ENCODE data around the gene PAFAH2.

Gene PAFAH2

GRCh38 chr1:26027716-26028489 lies 30.0 kb upstream of the PAFAH2 start:
- Histone ChIP-seq H3K27ac (peak overlapping the region in 1 of 11 experiments; percentile 22; a peak in 1 of 22 replicates), H3K4me2 (peak overlapping the region in 9 of 11 experiments; percentile 2 to 80 (median 57); a peak in 13 of 22 replicates), H4K20me1 (no peaks in the 10 kb centered on the region; a peak in 1 of 22 replicates), H3K9ac (peak overlapping the region in 1 of 11 experiments; percentile 40; a peak in 2 of 22 replicates), H3K36me3 (no peaks in the 10 kb centered on the region), H3K27me3 (no peaks in the 10 kb centered on the region), H3K4me3 (no peak overlapping the region), H3K9me3 (replicated peaks in 1 of 11) (no peaks in the 10 kb centered on the region), H3K4me1 (peaks cover 11 to 46% (median 30%) of the 10 kb centered on the region in 10 experiments)
- no peak for TF ChIP-seq Cebpa-rat (IDR thresholded peaks at IDR 0.05)

GRCh38 chr1:26025517-26025916 lies 27.7 kb upstream of the PAFAH2 start:
- Histone ChIP-seq H3K4me3 (no peak overlapping the region), H3K4me1 (peaks cover 35 to 70% (median 54%) of the 10 kb centered on the region in 10 experiments), H3K9ac (no peak overlapping the region)

GRCh38 chr1:26025060-26025459 lies 27.2 kb upstream of the PAFAH2 start:
- H3K4me2 ChIP-seq = peak overlapping the region in 3 of 11 experiments; percentile 90 to 98 (median 96); a peak in 6 of 22 replicates
- H3K27me3 ChIP-seq = no peaks in the 10 kb centered on the region
- no peaks in the 10 kb centered on the region for H3K9me3 ChIP-seq (replicated peaks in 1 of 11)
- H4K20me1 ChIP-seq = no peaks in the 10 kb centered on the region; a peak in 1 of 22 replicates
- no peak overlapping the region for H3K4me3 ChIP-seq
- H3K36me3 ChIP-seq = no peaks in the 10 kb centered on the region
- TF ChIP-seq Cebpa-rat (IDR thresholded peaks at IDR 0.05) = no peak
- peaks cover 40 to 74% (median 58%) of the 10 kb centered on the region in 10 experiments for H3K4me1 ChIP-seq
- no peak overlapping the region for H3K27ac ChIP-seq
- H3K9ac ChIP-seq = no peak overlapping the region; a peak in 1 of 22 replicates

More at GRCh38 chr1:26025517-26025916, 27.7 kb upstream of the PAFAH2 start:
- TF ChIP-seq Cebpa-rat (IDR thresholded peaks at IDR 0.05) = no peak
- H4K20me1 ChIP-seq = no peaks in the 10 kb centered on the region; a peak in 1 of 22 replicates
- no peak overlapping the region for H3K27ac ChIP-seq
- no peaks in the 10 kb centered on the region for H3K36me3 ChIP-seq
- H3K4me2 ChIP-seq = no peak overlapping the region
- H3K27me3 ChIP-seq = no peaks in the 10 kb centered on the region
- H3K9me3 ChIP-seq (replicated peaks in 1 of 11) = no peaks in the 10 kb centered on the region

GRCh38 chr1:26023826-26024225 lies 26.0 kb upstream of the PAFAH2 start:
- TF ChIP-seq Cebpa-rat (IDR thresholded peaks at IDR 0.05) = no peak
- Histone ChIP-seq H3K27me3 (no peaks in the 10 kb centered on the region), H4K20me1 (no peaks in the 10 kb centered on the region), H3K9ac (peak overlapping the region in 2 of 11 experiments; percentile 3 to 36; a peak in 1 of 22 replicates), H3K4me2 (peak overlapping the region; percentile 8 to 98 (median 90); a peak in 17 of 22 replicates), H3K27ac (no peak overlapping the region), H3K4me3 (peak overlapping the region in 1 of 10 experiments; percentile 27; a peak in 2 of 20 replicates), H3K4me1 (peaks cover 52 to 87% (median 70%) of the 10 kb centered on the region in 10 experiments), H3K36me3 (no peaks in the 10 kb centered on the region), H3K9me3 (replicated peaks in 1 of 11) (no peaks in the 10 kb centered on the region)

- no peaks in the 10 kb centered on the region for H3K9me3 ChIP-seq (replicated peaks in 1 of 11)
- no peak overlapping the region for H3K27ac ChIP-seq
- TF ChIP-seq Cebpa-rat (IDR thresholded peaks at IDR 0.05) = no peak
- H3K4me3 ChIP-seq = no peak overlapping the region
- peaks cover 52 to 88% (median 72%) of the 10 kb centered on the region in 10 experiments for H3K4me1 ChIP-seq
- H3K27me3 ChIP-seq = no peaks in the 10 kb centered on the region
- H3K4me2 ChIP-seq = peak overlapping the region in 9 of 11 experiments; percentile 18 to 98 (median 91); a peak in 14 of 22 replicates
- H3K36me3 ChIP-seq = no peaks in the 10 kb centered on the region
- H3K9ac ChIP-seq = peak overlapping the region in 2 of 11 experiments; percentile 5 to 6; a peak in 1 of 22 replicates
- no peaks in the 10 kb centered on the region for H4K20me1 ChIP-seq
These were observed 25.1 kb upstream of the PAFAH2 start for GRCh38 chr1:26023009-26023408.

GRCh38 chr1:26022404-26022779 lies 24.5 kb upstream of the PAFAH2 start:
- peak overlapping the region; percentile 85 to 98 (median 92) for H3K4me2 ChIP-seq
- H3K27me3 ChIP-seq = no peaks in the 10 kb centered on the region
- no peaks in the 10 kb centered on the region for H3K9me3 ChIP-seq (replicated peaks in 1 of 11)
- H4K20me1 ChIP-seq = no peaks in the 10 kb centered on the region
- peak overlapping the region in 5 of 10 experiments; percentile 48 to 70 (median 55); a peak in 9 of 20 replicates for H3K4me3 ChIP-seq
- TF ChIP-seq Cebpa-rat (IDR thresholded peaks at IDR 0.05) = no peak
- peaks cover 52 to 88% (median 72%) of the 10 kb centered on the region in 10 experiments for H3K4me1 ChIP-seq
- peak overlapping the region in 10 of 11 experiments; percentile 19 to 69 (median 58); a peak in 12 of 22 replicates for H3K9ac ChIP-seq
- H3K27ac ChIP-seq = peak overlapping the region in 7 of 11 experiments; percentile 4 to 79 (median 29); a peak in 7 of 22 replicates
- no peaks in the 10 kb centered on the region for H3K36me3 ChIP-seq

GRCh38 chr1:26021647-26022403 lies 24.0 kb upstream of the PAFAH2 start, which contains the start of gene EXTL1:
Gene EXTL1, plus strand, starts transcription at chr1:26021775. Its CDS starts 872 bp downstream, at chr1:26022647.
- Histone ChIP-seq H3K36me3 (no peaks in the 10 kb centered on the region), H4K20me1 (no peaks in the 10 kb centered on the region), H3K27me3 (no peaks in the 10 kb centered on the region), H3K4me2 (peak within 1 kb of the TSS; percentile 85 to 98 (median 92)), H3K9me3 (replicated peaks in 1 of 11) (no peaks in the 10 kb centered on the region), H3K4me1 (peaks cover 57 to 88% (median 76%) of the 10 kb centered on the region in 10 experiments), H3K27ac (peak within 1 kb of the TSS in 9 of 11 experiments; percentile 3 to 79 (median 35); a peak in 9 of 22 replicates), H3K4me3 (peak within 1 kb of the TSS; percentile 28 to 70 (median 50)), H3K9ac (peak within 1 kb of the TSS; percentile 15 to 69 (median 53); a peak in 19 of 22 replicates)
- TF ChIP-seq Cebpa-rat (IDR thresholded peaks at IDR 0.05) = no peak

- H3K27ac ChIP-seq = peak overlapping the region in 4 of 11 experiments; percentile 1 to 79 (median 50); a peak in 7 of 22 replicates
- H3K9ac ChIP-seq = peak overlapping the region in 8 of 11 experiments; percentile 15 to 69 (median 46); a peak in 10 of 22 replicates
- no peaks in the 10 kb centered on the region for H3K9me3 ChIP-seq (replicated peaks in 1 of 11)
- peak overlapping the region in 6 of 10 experiments; percentile 28 to 70 (median 48); a peak in 12 of 20 replicates for H3K4me3 ChIP-seq
- no peak for TF ChIP-seq Cebpa-rat (IDR thresholded peaks at IDR 0.05)
- H3K27me3 ChIP-seq = no peaks in the 10 kb centered on the region
- H3K36me3 ChIP-seq = no peaks in the 10 kb centered on the region
- H3K4me1 ChIP-seq = peaks cover 64 to 93% (median 83%) of the 10 kb centered on the region in 10 experiments
- no peaks in the 10 kb centered on the region for H4K20me1 ChIP-seq
- peak overlapping the region; percentile 85 to 98 (median 92) for H3K4me2 ChIP-seq
These were observed 23.2 kb upstream of the PAFAH2 start for GRCh38 chr1:26020941-26021646.
